Measurements from ENCODE around the gene ASTN2.

ASTN2 gene

DNA sequence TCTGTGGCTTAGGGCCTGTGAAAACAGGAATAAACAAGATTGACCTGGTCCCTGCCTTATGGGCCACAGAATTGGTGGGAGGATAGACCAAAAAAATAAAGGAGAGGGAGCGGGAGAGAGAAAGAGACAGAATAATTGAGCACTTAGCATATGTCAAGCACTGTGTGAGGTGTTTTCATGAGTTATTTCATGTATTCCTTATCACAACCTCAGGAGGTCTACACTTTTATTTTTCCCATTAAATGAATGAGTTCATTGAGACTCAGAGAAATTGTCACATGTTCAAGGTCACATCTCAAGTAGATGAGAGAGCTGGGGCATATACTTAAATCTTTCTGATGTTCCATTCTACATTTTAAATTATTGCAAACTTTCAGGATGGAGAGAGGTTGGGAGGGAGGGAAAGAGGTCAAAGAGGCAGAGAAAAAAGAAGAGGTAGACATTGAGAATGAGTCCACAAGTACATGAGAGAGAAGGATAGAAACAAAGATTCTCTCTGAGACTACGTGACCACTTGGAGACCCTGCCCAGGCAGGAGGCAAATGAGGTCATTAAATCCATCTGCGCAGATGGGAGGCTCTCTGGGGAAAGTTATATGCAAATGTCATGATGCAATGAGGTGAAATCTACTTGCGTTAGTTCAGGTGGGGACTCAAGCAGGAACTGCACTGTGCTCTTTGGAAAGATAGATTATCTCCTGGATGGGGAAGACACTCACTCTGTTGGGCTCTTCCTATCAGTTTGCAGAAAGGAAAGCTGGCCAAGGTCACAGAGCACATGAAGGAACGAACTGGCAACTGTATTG lies 1019.8 kb downstream of the ASTN2 start:
- Histone ChIP-seq H3K27ac (no peak overlapping the region), H3K36me3 (replicated peaks) (peaks cover 88% of the 10 kb centered on the region)
- no peak for DNase-seq

DNA sequence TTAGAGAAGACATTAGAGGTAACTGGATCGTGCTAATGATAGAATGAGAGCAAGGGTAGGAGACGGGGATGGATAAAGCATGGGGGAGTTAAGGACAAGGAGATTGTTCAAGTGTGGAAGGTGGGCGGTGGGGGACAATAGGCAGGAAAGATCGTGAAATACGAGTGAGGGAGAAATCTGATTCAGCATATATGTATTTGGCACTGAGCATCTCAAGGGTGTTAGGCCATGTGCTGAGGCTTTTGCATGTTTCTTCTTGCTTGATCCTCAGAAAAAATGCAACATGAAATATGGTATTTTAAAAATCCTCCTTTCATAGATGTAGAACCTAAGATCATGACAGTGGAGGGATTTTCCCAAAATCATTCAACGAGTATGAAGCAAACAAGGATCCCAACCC lies 1020.8 kb downstream of the ASTN2 start:
- peaks cover 89% of the 10 kb centered on the region for H3K36me3 ChIP-seq (replicated peaks)
- TF ChIP-seq, protein P1, sequence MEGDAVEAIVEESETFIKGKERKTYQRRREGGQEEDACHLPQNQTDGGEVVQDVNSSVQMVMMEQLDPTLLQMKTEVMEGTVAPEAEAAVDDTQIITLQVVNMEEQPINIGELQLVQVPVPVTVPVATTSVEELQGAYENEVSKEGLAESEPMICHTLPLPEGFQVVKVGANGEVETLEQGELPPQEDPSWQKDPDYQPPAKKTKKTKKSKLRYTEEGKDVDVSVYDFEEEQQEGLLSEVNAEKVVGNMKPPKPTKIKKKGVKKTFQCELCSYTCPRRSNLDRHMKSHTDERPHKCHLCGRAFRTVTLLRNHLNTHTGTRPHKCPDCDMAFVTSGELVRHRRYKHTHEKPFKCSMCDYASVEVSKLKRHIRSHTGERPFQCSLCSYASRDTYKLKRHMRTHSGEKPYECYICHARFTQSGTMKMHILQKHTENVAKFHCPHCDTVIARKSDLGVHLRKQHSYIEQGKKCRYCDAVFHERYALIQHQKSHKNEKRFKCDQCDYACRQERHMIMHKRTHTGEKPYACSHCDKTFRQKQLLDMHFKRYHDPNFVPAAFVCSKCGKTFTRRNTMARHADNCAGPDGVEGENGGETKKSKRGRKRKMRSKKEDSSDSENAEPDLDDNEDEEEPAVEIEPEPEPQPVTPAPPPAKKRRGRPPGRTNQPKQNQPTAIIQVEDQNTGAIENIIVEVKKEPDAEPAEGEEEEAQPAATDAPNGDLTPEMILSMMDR (IDR thresholded peaks at IDR 0.05; ENCODE audit: low read depth, low read length, missing control alignments) = no peak
- in situ Hi-C loops (cut with HindIII; ENCODE audit: low pct_ligation_motif_present, low sequenced_read_pairs) = no loop called here
- H3K4me3 ChIP-seq (ENCODE audit: low read depth, low read length) = no peak overlapping the region
- H3K27me3 ChIP-seq (replicated peaks) = no peaks in the 10 kb centered on the region
- H3K27ac ChIP-seq = no peak overlapping the region
- DNase-seq = no peak

More for the DNA sequence above, 1019.8 kb downstream of the ASTN2 start:
- Histone ChIP-seq H3K4me3 (ENCODE audit: low read depth, low read length) (no peak overlapping the region), H3K27me3 (replicated peaks) (no peaks in the 10 kb centered on the region)
- in situ Hi-C loops (cut with HindIII; ENCODE audit: low pct_ligation_motif_present, low sequenced_read_pairs) = no loop called here
- TF ChIP-seq, protein P1 (IDR thresholded peaks at IDR 0.05; ENCODE audit: low read depth, low read length, missing control alignments) = no peak

DNA sequence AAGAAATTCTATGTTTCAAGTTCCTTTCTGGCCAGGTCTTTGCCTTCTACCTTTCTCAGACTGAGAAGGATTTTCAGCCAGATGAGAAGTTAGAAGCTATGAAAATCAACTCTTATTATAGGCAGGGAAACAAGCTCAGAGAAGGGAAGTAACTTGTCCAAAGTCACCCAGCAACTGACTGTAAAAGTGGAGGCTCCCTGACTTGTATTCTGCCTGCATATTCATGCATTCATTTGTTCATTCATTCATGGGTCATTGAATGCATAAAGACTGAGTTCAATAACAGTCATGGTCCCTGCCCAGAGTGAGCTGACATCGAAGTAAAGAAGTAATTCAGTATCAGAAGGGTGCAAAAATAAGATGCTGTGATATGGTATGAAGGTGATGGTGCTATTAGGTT lies 1021.7 kb downstream of the ASTN2 start:
- TF ChIP-seq, protein P1 (IDR thresholded peaks at IDR 0.05; ENCODE audit: low read depth, low read length, missing control alignments) = no peak
- Histone ChIP-seq H3K4me3 (ENCODE audit: low read depth, low read length) (no peak overlapping the region), H3K27ac (no peak overlapping the region), H3K36me3 (replicated peaks) (peaks cover 89% of the 10 kb centered on the region), H3K27me3 (replicated peaks) (no peaks in the 10 kb centered on the region)
- in situ Hi-C loops (cut with HindIII; ENCODE audit: low pct_ligation_motif_present, low sequenced_read_pairs) = no loop called here
- DNase-seq = no peak

DNA sequence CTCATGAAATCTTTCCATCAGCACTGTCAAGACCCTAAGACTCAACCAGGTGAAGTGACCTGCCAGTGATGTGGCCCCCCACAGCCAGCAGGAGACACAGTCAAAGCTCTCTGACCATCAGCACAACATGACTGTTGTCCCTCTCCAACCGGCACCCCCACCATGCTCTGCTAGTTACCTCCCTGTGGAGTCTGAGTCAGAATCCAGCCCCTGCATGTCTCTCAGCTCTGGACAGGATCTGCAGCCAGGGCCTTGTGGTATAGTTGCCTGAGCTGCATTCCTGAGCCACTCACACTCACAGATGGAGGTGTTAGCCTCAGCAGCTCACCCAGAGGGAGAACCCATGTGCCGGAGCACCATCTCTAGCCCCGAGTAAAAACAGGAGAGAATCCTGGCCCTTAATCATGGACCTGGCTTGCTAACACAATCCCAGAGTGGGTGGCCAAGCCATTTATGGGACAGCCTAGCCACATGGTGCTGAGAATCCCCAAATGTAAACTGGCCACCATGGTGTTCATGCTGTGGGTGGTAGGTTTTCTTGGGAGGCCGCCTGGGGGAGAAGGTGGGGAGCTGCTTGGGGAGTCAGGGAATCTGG lies 1023.5 kb downstream of the ASTN2 start:
- TF ChIP-seq, protein P1 (IDR thresholded peaks at IDR 0.05; ENCODE audit: low read depth, low read length, missing control alignments) = no peak
- in situ Hi-C loops (cut with HindIII; ENCODE audit: low pct_ligation_motif_present, low sequenced_read_pairs) = no loop called here
- Histone ChIP-seq H3K36me3 (replicated peaks) (peaks cover 89% of the 10 kb centered on the region), H3K27ac (no peak overlapping the region), H3K27me3 (replicated peaks) (no peaks in the 10 kb centered on the region), H3K4me3 (ENCODE audit: low read depth, low read length) (no peak overlapping the region)
- peak; percentile 87 for DNase-seq

DNA sequence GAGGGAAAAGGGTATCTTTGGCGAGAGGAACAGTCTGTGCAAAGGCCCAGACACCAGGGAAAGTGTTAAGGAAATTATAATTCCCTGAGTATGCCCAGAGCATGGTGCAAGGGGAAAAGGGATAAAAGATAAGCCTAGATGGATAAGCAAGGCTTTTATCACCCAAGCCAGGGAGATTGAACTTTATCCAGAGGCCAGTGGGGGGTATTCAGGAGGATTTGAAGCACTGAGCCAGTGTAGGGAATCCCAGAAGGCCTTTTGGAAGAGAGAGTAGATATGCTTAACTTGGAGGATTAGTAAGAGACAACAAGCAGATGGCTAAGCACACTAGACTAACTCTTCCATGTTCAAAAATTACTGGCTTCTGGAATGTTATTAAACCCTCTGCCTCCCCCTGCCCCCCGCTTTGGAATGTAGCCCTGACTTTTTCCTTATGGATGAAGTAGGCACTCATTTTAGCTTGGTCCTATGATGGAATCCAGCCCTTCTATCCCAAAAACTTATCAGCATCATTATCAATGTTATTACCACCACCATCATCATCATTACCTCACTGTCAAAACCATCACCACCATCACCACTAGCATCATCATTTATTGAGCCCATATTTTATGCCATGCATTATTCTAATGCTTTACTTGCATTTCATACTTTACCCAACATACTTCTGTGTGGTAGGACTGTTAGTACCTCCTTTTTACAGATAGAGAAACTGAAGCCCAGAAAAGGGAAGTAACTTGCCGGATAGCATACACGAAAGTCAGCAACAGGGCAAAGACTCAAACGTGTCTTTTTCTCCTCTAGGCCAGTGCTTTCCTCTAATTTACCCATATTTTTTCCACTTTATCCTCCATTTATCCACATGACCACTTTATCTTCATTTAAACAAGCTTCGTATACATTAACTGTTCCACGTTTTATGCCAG lies 1024.3 kb downstream of the ASTN2 start:
- H3K27ac ChIP-seq = no peak overlapping the region
- TF ChIP-seq, protein P1 (IDR thresholded peaks at IDR 0.05; ENCODE audit: low read depth, low read length, missing control alignments) = no peak

More for the DNA sequence above, 1024.3 kb downstream of the ASTN2 start:
- Histone ChIP-seq H3K36me3 (replicated peaks) (peaks cover 89% of the 10 kb centered on the region), H3K27me3 (replicated peaks) (no peaks in the 10 kb centered on the region), H3K4me3 (ENCODE audit: low read depth, low read length) (no peak overlapping the region)
- in situ Hi-C loops (cut with HindIII; ENCODE audit: low pct_ligation_motif_present, low sequenced_read_pairs) = no loop called here
- no peak for DNase-seq

Measured in brain microvascular endothelial cell (primary cell).